ENCODE results near the gene STRA6. TPM values are rescaled to one million over a fixed set of nuclear protein-coding genes. Genes with fewer than 3 reads are reported as not detected.

STRA6 gene
- total RNA-seq, 1 donor from 2014 or later = 158 TPM

DNA sequence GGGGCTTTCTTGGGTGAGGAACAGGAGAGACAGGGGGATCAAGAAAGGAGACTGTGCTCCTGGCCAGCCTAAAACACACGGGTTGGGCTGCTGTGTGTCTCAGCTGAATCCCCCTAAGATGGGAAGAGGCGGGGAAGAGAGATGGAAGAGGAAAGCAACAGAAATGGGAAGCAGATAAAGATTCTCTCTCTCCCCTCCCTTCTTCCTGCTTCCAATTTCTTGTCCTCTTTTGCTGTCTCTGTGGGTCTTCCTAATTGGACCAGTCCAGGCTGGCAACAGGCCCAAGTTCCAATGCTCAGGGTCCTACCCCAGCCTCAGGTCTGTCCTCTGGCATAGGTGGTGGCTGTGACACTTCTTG lies 65.1 kb downstream of the STRA6 start:
- TF ChIP-seq CTCF (conservative IDR thresholded peaks at IDR 0.05) = no peak
- no peaks in the 10 kb centered on the region for H3K36me3 Mint-ChIP-seq
- no peak for DNase-seq (ENCODE audit: extremely low spot score, unreplicated experiment)
- H3K4me3 Mint-ChIP-seq = peak overlapping the region; percentile 41
- H3K27ac Mint-ChIP-seq = no peak overlapping the region
- H3K27me3 Mint-ChIP-seq = peaks cover 76% of the 10 kb centered on the region
- peaks cover 46% of the 10 kb centered on the region for H3K4me1 Mint-ChIP-seq (ENCODE audit: unreplicated experiment)
- H3K9me3 Mint-ChIP-seq = no peaks in the 10 kb centered on the region

DNA sequence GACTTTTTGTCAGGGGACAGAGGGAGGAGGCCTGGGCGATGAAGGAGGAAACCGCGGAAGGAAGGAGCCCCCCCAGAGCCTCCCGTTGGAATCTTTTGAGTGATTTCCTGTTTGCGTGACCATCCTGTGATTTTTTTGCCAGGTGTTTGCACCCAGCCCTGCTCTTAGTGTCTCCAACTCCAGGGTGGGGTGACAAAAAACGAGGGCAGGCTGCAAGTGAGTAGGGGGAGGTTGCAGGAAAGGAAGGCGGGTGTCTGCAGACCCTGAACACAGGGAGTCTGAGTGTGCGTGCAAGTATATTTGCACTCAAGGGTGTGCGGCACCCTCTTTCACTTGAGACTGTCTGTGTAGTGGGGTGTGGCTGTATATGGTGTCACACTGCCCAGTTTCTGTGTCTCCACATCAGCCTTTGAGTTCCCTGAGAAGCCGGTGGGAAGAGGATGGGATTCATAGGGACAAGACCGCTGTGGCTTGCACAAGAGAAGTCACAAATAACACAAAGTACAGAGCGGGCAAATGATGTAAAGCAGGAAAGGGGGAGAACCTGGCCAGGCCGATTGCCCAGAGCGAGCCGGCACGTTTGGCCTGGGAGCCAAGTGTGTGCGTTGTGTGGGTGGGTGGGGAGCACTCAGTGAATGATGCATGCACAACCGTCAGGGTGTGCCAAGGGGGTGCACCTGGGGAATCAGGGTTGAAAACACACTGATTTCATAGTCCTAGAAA lies 65.6 kb downstream of the STRA6 start:
- Mint-ChIP-seq H3K9me3 (no peaks in the 10 kb centered on the region), H3K27ac (no peak overlapping the region), H3K27me3 (peaks cover 79% of the 10 kb centered on the region), H3K4me1 (ENCODE audit: unreplicated experiment) (peaks cover 49% of the 10 kb centered on the region), H3K4me3 (peak overlapping the region; percentile 78), H3K36me3 (peaks cover 4% of the 10 kb centered on the region)
- TF ChIP-seq CTCF (conservative IDR thresholded peaks at IDR 0.05) = no peak
- DNase-seq (ENCODE audit: extremely low spot score, unreplicated experiment) = no peak

DNA sequence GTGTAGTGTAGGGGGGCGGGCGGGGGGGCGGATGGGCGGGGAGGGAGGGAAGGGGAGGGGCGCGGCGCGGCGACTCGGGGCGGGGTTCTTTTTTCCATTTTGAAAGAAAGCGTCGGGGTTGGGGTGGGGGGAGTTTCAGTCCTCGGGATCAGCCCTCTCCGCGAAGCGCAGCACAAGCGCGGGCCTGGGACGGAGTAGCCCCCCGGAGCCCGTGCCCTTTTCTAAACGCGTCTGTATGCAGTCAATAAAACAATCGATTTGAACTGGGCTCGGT lies 66.1 kb downstream of the STRA6 start:
- Mint-ChIP-seq H3K27me3 (peaks cover 84% of the 10 kb centered on the region), H3K9me3 (no peaks in the 10 kb centered on the region), H3K27ac (no peak overlapping the region), H3K36me3 (peaks cover 7% of the 10 kb centered on the region), H3K4me1 (ENCODE audit: unreplicated experiment) (peaks cover 53% of the 10 kb centered on the region), H3K4me3 (peak overlapping the region; percentile 78)
- TF ChIP-seq CTCF (conservative IDR thresholded peaks at IDR 0.05) = no peak
- DNase-seq (ENCODE audit: extremely low spot score, unreplicated experiment) = no peak

- Mint-ChIP-seq H3K4me3 (peak overlapping the region; percentile 82), H3K27ac (peak overlapping the region; percentile 65), H3K9me3 (no peaks in the 10 kb centered on the region), H3K36me3 (peaks cover 12% of the 10 kb centered on the region), H3K27me3 (peaks cover 89% of the 10 kb centered on the region), H3K4me1 (ENCODE audit: unreplicated experiment) (peaks cover 49% of the 10 kb centered on the region)
- TF ChIP-seq CTCF (conservative IDR thresholded peaks at IDR 0.05) = no peak
- no peak for DNase-seq (ENCODE audit: extremely low spot score, unreplicated experiment)
Observed at GRCh38 chr15:74135041-74135565, 67.5 kb downstream of the STRA6 start.

DNA sequence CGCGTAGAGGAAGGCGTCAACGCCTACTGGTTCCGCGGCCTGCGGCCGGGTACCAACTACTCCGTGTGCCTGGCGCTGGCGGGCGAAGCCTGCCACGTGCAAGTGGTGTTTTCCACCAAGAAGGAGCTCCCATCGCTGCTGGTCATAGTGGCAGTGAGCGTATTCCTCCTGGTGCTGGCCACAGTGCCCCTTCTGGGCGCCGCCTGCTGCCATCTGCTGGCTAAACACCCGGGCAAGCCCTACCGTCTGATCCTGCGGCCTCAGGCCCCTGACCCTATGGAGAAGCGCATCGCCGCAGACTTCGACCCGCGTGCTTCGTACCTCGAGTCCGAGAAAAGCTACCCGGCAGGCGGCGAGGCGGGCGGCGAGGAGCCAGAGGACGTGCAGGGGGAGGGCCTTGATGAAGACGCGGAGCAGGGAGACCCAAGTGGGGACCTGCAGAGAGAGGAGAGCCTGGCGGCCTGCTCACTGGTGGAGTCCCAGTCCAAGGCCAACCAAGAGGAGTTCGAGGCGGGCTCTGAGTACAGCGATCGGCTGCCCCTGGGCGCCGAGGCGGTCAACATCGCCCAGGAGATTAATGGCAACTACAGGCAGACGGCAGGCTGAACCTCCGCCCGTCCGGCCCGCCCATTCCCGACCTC lies 68.1 kb downstream of the STRA6 start:
- DNase-seq (ENCODE audit: extremely low spot score, unreplicated experiment) = no peak
- peak overlapping the region; percentile 65 for H3K27ac Mint-ChIP-seq
- H3K4me1 Mint-ChIP-seq (ENCODE audit: unreplicated experiment) = peaks cover 43% of the 10 kb centered on the region
- peaks cover 92% of the 10 kb centered on the region for H3K27me3 Mint-ChIP-seq
- no peaks in the 10 kb centered on the region for H3K9me3 Mint-ChIP-seq
- peak overlapping the region; percentile 82 for H3K4me3 Mint-ChIP-seq
- H3K36me3 Mint-ChIP-seq = peaks cover 12% of the 10 kb centered on the region
- TF ChIP-seq CTCF (conservative IDR thresholded peaks at IDR 0.05) = peak; percentile 70
